Prostate gland (tissue), 2 donors: ENCODE data around the gene RSAD2. TPM values are rescaled to one million over a fixed set of nuclear protein-coding genes. Genes with fewer than 3 reads are reported as not detected.
A peak's percentile ranks its signal among the peaks of the same experiment; 100 is the strongest.

Source experiments
- DNase-seq: peaks from one replicate; pipeline ENCODE4 v3.0.0-alpha.2; 2019; ENCODE audit warnings: low spot score
- H3K27ac ChIP-seq, 2 donors: fragments of 200-600 bp; sonication (generic); 2 replicates each; pipeline ENCODE4 v1.5.1; 2017 to 2019
- H3K27me3 ChIP-seq: fragments of 200-600 bp; sonication (generic); replicated peaks from 2 replicates; pipeline ENCODE4 v1.5.1; 2019; ENCODE audit not compliant: insufficient read depth
- H3K36me3 ChIP-seq, 2 donors: fragments of 200-600 bp; sonication (generic); 1 replicate in 1 of 2; 2 replicates in 1 of 2; pipeline versions ENCODE4 v1.5.1 to v1.8.1; 2017 to 2019
- H3K4me1 ChIP-seq: fragments of 200-600 bp; sonication (generic); replicated peaks from 2 replicates; pipeline ENCODE4 v1.5.1; 2019
- H3K4me3 ChIP-seq, 2 donors: fragments of 200-600 bp; sonication (generic); 2 replicates each; pipeline ENCODE4 v1.5.1; 2017 to 2019
- H3K9me3 ChIP-seq: fragments of 200-600 bp; sonication (generic); 2 replicates; pipeline ENCODE4 v1.5.1; 2017
- POLR2A ChIP-seq: fragments of 450-650 bp; IDR thresholded peaks from one replicate; pipeline ENCODE4 v1.6.1; 2016; ENCODE audit warnings: antibody characterized with exemption, mild to moderate bottlenecking
- POLR2AphosphoS5 ChIP-seq: sonication (generic); formaldehyde crosslinking; IDR thresholded peaks from one replicate; pipeline ENCODE4 v1.6.1; 2017; ENCODE audit warnings: antibody characterized with exemption
- WGBS: methylation state at CpG from one replicate; pipeline ENCODE4 v1.1.5; 2018; 5-methylcytosine and 5-hydroxymethylcytosine counted together
- intact Hi-C: fragments of 100-400 bp; cut with DNase I; formaldehyde crosslinking; loops from one replicate; pipeline ENCODE4 v1.14.2; 2022
- total RNA-seq, 2 donors: library from RNA; depleted of rRNA; stranded (reverse); fragments of >200 nt; gene quantifications; one replicate each; pipeline ENCODE4 v1.1.0, GENCODE V29; 2016
- TF ChIP-seq, protein P1 (sequence below), 4 experiments: fragments of 200-600 bp in 2 of 4; fragments of 450-650 bp in 2 of 4; sonication (generic) in 2 of 4; IDR thresholded peaks; 1 replicate in 3 of 4; 2 replicates in 1 of 4; pipeline ENCODE4 v1.5.1; 2016 to 2019; ENCODE audit warnings: antibody characterized with exemption in 4 of 4, mild to moderate bottlenecking in 2 of 4, moderate library complexity in 2 of 4

Gene RSAD2
- total RNA-seq, 2 donors from 2014 or later: 3.3 to 8.3 TPM

DNA sequence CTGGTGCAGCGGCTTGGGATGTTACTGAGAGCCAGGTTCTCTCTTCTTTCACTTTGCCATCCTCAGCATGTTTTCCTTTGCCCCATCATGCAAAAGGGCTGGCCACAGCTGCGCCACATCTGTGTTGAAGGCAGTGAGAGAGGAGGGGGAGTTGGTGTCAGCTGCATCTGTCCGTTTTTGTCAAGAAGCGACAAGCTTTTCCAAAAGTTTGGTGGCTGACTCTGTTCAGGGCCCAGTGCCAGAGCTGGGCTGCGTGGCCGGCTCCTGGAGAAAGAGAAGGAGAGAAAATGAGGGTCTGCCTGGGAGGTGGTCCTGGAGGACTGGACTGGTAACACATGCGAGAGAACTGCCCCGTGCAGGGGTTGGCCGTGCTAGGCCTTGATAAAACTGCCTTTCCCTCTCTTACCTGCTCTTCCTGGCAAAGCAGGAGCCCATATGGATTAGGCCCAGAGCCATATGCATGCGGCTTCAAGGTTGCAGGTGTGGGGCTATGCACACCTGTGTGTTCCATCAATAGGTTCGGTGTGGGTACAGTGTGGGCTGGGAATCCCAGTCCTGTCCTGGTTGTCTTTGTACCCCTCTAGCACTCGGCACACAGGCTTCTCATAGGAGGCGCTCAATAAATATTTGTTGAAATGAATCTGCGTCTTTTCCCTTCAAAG is 48.6 kb downstream of the RSAD2 start:
- H3K36me3 ChIP-seq: no peaks in the 10 kb centered on the region
- no peaks in the 10 kb centered on the region for H3K9me3 ChIP-seq
- no peak for DNase-seq
- intact Hi-C loops: loop anchor here (10.0 kb wide), 1 partner anchor 89 kb away; no protein-coding TSS in a partner anchor
- 73% methylated on average over 14 of the region's 14 CpGs for WGBS
- H3K27me3 ChIP-seq: no peaks in the 10 kb centered on the region
- no peak overlapping the region for H3K27ac ChIP-seq
- no peak for TF ChIP-seq POLR2A
- TF ChIP-seq, protein P1, sequence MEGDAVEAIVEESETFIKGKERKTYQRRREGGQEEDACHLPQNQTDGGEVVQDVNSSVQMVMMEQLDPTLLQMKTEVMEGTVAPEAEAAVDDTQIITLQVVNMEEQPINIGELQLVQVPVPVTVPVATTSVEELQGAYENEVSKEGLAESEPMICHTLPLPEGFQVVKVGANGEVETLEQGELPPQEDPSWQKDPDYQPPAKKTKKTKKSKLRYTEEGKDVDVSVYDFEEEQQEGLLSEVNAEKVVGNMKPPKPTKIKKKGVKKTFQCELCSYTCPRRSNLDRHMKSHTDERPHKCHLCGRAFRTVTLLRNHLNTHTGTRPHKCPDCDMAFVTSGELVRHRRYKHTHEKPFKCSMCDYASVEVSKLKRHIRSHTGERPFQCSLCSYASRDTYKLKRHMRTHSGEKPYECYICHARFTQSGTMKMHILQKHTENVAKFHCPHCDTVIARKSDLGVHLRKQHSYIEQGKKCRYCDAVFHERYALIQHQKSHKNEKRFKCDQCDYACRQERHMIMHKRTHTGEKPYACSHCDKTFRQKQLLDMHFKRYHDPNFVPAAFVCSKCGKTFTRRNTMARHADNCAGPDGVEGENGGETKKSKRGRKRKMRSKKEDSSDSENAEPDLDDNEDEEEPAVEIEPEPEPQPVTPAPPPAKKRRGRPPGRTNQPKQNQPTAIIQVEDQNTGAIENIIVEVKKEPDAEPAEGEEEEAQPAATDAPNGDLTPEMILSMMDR (IDR thresholded peaks at IDR 0.05): no peak
- TF ChIP-seq POLR2AphosphoS5: no peak
- H3K4me3 ChIP-seq: no peak overlapping the region
- H3K4me1 ChIP-seq: peaks cover 7% of the 10 kb centered on the region

DNA sequence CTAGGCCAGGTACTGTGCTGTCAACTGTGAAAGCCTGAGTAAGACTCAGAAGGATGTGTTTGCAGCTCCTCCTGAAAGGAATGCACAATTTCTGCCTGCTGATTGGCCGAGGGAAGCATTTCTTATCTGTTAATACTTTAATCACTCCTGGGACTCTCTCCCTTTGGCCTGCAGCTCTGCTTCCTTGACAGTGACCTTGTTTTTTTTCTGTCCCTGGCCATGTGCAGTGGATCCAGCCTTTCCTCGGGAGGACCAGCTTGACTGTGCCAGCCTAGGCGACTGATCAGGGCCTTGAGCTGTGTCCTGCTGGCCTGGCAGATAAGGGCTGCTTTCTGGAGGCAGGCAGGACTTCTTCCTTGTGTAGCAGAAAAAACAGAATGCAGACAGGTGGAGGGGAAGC is 49.6 kb downstream of the RSAD2 start:
- Histone ChIP-seq H3K4me3 (no peak overlapping the region), H3K36me3 (no peaks in the 10 kb centered on the region), H3K27me3 (no peaks in the 10 kb centered on the region), H3K9me3 (no peaks in the 10 kb centered on the region), H3K4me1 (peaks cover 6% of the 10 kb centered on the region), H3K27ac (peak overlapping the region in 1 of 2 donors; percentile 24)
- 35% methylated on average over 3 of the region's 3 CpGs for WGBS
- intact Hi-C loops: loop anchor here (10.0 kb wide), 1 partner anchor 88 kb away; no protein-coding TSS in a partner anchor
- no peak for DNase-seq
- TF ChIP-seq, protein P1 (IDR thresholded peaks at IDR 0.05): no peak
- no peak for TF ChIP-seq POLR2AphosphoS5
- TF ChIP-seq POLR2A: no peak

DNA sequence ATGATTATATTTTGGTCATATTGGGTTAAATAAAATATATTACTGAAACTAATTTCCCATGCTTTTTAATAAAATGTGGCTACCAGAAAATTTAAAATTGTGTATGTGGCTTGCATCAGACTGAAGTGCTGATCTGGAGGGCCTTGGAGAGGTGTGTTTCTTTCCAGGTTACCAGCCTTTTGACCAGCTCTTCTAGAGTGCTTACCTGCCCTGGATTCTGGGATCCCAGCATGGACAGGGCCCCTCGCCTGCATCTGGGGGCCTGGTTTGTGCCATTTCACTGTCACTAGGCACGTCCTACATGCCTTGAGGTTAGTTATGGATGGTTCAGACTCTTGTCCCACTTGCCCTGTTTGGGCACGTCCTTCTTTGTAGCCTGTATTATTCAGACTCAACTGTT is 50.2 kb downstream of the RSAD2 start:
- intact Hi-C loops: loop anchor here (10.0 kb wide), 1 partner anchor 87 kb away; no protein-coding TSS in a partner anchor
- Histone ChIP-seq H3K4me3 (no peak overlapping the region), H3K27me3 (no peaks in the 10 kb centered on the region), H3K4me1 (peaks cover 4% of the 10 kb centered on the region), H3K36me3 (no peaks in the 10 kb centered on the region), H3K27ac (no peak overlapping the region), H3K9me3 (no peaks in the 10 kb centered on the region)
- WGBS: 98% methylated on average over 3 of the region's 3 CpGs
- TF ChIP-seq POLR2A (no peak), POLR2AphosphoS5 (no peak)
- TF ChIP-seq, protein P1 (IDR thresholded peaks at IDR 0.05): no peak
- no peak for DNase-seq

DNA sequence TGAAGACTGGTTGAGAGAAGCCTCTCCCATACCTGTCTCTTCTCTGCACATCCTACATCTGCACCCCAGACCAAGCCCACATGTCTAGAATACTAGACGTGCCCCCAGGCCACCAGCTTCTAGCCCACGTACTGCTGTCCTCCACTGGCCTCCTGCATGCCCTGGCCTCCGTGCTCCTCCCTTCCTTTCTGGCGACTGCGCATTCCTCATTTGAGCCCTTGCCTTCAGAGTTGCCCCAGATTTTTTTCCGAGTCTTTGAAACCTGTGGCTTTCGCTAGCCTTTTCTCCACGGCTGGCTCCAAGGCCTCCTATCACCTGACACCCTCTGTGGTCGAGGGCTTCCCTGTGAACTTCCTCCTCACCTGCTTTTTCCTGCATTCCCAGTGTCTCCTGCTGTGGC is 50.9 kb downstream of the RSAD2 start:
- no peaks in the 10 kb centered on the region for H3K36me3 ChIP-seq
- H3K4me1 ChIP-seq: peaks cover 4% of the 10 kb centered on the region
- no peak overlapping the region for H3K27ac ChIP-seq
- H3K4me3 ChIP-seq: no peak overlapping the region
- TF ChIP-seq POLR2AphosphoS5 (no peak), POLR2A (no peak)
- TF ChIP-seq, protein P1 (IDR thresholded peaks at IDR 0.05): no peak
- intact Hi-C loops: loop anchor here (10.0 kb wide), 1 partner anchor 86 kb away; no protein-coding TSS in a partner anchor
- H3K27me3 ChIP-seq: no peaks in the 10 kb centered on the region
- DNase-seq: no peak
- WGBS: 86% methylated on average over 9 of the region's 9 CpGs
- H3K9me3 ChIP-seq: no peaks in the 10 kb centered on the region
